ENCODE results near the gene MYRFL.

Gene MYRFL

GRCh38 chr12:69998011-69998410 lies 173.0 kb downstream of the MYRFL start:
- Mint-ChIP-seq H3K36me3 (ENCODE audit: insufficient read depth) (no peaks in the 10 kb centered on the region), H3K4me3 (no peak overlapping the region), H3K27ac (no peak overlapping the region), H3K4me1 (ENCODE audit: low read depth in 2 of 2) (no peaks in the 10 kb centered on the region), H3K27me3 (peaks cover 6% of the 10 kb centered on the region in 2 donors), H3K9me3 (no peaks in the 10 kb centered on the region)
- no peak for ATAC-seq (replicated peaks)
- DNase-seq = no peak

GRCh38 chr12:69998922-69999321 lies 173.9 kb downstream of the MYRFL start:
- H3K4me3 Mint-ChIP-seq = no peak overlapping the region
- H3K36me3 Mint-ChIP-seq (ENCODE audit: insufficient read depth) = no peaks in the 10 kb centered on the region
- H3K27me3 Mint-ChIP-seq = peaks cover 8 to 9% of the 10 kb centered on the region in 2 donors
- H3K4me1 Mint-ChIP-seq (ENCODE audit: low read depth in 2 of 2) = no peaks in the 10 kb centered on the region
- H3K9me3 Mint-ChIP-seq = no peaks in the 10 kb centered on the region
- ATAC-seq (replicated peaks) (no peak), DNase-seq (no peak)
- H3K27ac Mint-ChIP-seq = no peak overlapping the region

- H3K36me3 Mint-ChIP-seq (ENCODE audit: insufficient read depth) = no peaks in the 10 kb centered on the region
- DNase-seq = no peak
- H3K4me1 Mint-ChIP-seq (ENCODE audit: low read depth in 2 of 2) = no peaks in the 10 kb centered on the region
- H3K27ac Mint-ChIP-seq = no peak overlapping the region
- no peak overlapping the region for H3K4me3 Mint-ChIP-seq
- no peaks in the 10 kb centered on the region for H3K9me3 Mint-ChIP-seq
- H3K27me3 Mint-ChIP-seq = peaks cover 8 to 9% of the 10 kb centered on the region in 2 donors
- ATAC-seq (replicated peaks) = no peak
These were observed 174.5 kb downstream of the MYRFL start for GRCh38 chr12:69999561-69999960.

GRCh38 chr12:70002097-70002911 lies 177.3 kb downstream of the MYRFL start:
- Mint-ChIP-seq H3K27ac (no peak overlapping the region), H3K36me3 (ENCODE audit: insufficient read depth) (no peaks in the 10 kb centered on the region), H3K4me3 (no peak overlapping the region), H3K4me1 (ENCODE audit: low read depth in 2 of 2) (no peaks in the 10 kb centered on the region), H3K9me3 (peaks cover 0 to 10% of the 10 kb centered on the region in 2 donors), H3K27me3 (peaks cover 8 to 9% of the 10 kb centered on the region in 2 donors)
- ATAC-seq (replicated peaks) = no peak
- DNase-seq = no peak

GRCh38 chr12:70002912-70003255 lies 177.9 kb downstream of the MYRFL start:
- no peak for ATAC-seq (replicated peaks)
- no peak overlapping the region for H3K27ac Mint-ChIP-seq
- no peaks in the 10 kb centered on the region for H3K4me1 Mint-ChIP-seq (ENCODE audit: low read depth in 2 of 2)
- DNase-seq = no peak
- no peak overlapping the region for H3K4me3 Mint-ChIP-seq
- no peaks in the 10 kb centered on the region for H3K36me3 Mint-ChIP-seq (ENCODE audit: insufficient read depth)
- H3K9me3 Mint-ChIP-seq = peaks cover 0 to 14% of the 10 kb centered on the region in 2 donors
- peaks cover 8 to 9% of the 10 kb centered on the region in 2 donors for H3K27me3 Mint-ChIP-seq

- Mint-ChIP-seq H3K4me3 (no peak overlapping the region), H3K36me3 (ENCODE audit: insufficient read depth) (peaks cover 2% of the 10 kb centered on the region), H3K4me1 (ENCODE audit: low read depth in 2 of 2) (no peaks in the 10 kb centered on the region), H3K27me3 (peaks cover 10 to 24% of the 10 kb centered on the region in 2 donors), H3K9me3 (peaks cover 8 to 32% of the 10 kb centered on the region in 2 donors), H3K27ac (no peak overlapping the region)
- DNase-seq (no peak), ATAC-seq (replicated peaks) (no peak)
These were observed 181.0 kb downstream of the MYRFL start for GRCh38 chr12:70005864-70006618.

GRCh38 chr12:70006619-70006973 lies 181.6 kb downstream of the MYRFL start:
- Mint-ChIP-seq H3K9me3 (peaks cover 10 to 32% of the 10 kb centered on the region in 2 donors), H3K27me3 (peaks cover 15 to 28% of the 10 kb centered on the region in 2 donors), H3K4me3 (no peak overlapping the region), H3K27ac (no peak overlapping the region), H3K4me1 (ENCODE audit: low read depth in 2 of 2) (no peaks in the 10 kb centered on the region), H3K36me3 (ENCODE audit: insufficient read depth) (peaks cover 3% of the 10 kb centered on the region)
- no peak for ATAC-seq (replicated peaks)
- DNase-seq = no peak

- peaks cover 3% of the 10 kb centered on the region for H3K36me3 Mint-ChIP-seq (ENCODE audit: insufficient read depth)
- H3K4me3 Mint-ChIP-seq = no peak overlapping the region
- DNase-seq = no peak
- H3K4me1 Mint-ChIP-seq (ENCODE audit: low read depth in 2 of 2) = no peaks in the 10 kb centered on the region
- peaks cover 10 to 32% of the 10 kb centered on the region in 2 donors for H3K9me3 Mint-ChIP-seq
- H3K27ac Mint-ChIP-seq = no peak overlapping the region
- peaks cover 18 to 29% of the 10 kb centered on the region in 2 donors for H3K27me3 Mint-ChIP-seq
- ATAC-seq (replicated peaks) = no peak
These were observed 182.7 kb downstream of the MYRFL start for GRCh38 chr12:70007687-70008086.

Data from effector memory CD8-positive, alpha-beta T cell (primary cell).